ENCODE data around the gene TMEM120A.
"Not testable (repeated sequence)": the region's sequence is repeated elsewhere in the genome, so short reads cannot be mapped to it uniquely, and the experiment has no call there.

TMEM120A gene

DNA sequence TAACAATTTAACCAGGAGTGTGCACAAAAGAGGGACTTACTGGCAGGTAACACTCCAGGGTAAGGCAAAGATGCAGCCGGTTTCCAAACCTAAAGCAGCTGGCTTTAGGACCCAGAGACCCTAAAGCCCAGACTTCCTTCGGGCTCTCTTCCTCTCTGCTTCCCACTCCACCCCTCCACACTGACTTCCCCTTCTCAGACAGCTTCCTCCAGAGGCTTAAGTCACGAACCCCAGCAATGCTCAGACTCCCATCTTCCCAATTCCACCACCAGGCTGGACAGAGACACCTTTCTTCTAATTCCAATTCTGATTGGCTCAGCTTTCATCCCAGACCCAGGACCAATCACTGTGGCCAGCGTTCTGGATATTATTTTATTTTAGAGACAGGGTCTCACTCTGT, 28.6 kb upstream of the TMEM120A start:
- TF ChIP-seq, protein P1, sequence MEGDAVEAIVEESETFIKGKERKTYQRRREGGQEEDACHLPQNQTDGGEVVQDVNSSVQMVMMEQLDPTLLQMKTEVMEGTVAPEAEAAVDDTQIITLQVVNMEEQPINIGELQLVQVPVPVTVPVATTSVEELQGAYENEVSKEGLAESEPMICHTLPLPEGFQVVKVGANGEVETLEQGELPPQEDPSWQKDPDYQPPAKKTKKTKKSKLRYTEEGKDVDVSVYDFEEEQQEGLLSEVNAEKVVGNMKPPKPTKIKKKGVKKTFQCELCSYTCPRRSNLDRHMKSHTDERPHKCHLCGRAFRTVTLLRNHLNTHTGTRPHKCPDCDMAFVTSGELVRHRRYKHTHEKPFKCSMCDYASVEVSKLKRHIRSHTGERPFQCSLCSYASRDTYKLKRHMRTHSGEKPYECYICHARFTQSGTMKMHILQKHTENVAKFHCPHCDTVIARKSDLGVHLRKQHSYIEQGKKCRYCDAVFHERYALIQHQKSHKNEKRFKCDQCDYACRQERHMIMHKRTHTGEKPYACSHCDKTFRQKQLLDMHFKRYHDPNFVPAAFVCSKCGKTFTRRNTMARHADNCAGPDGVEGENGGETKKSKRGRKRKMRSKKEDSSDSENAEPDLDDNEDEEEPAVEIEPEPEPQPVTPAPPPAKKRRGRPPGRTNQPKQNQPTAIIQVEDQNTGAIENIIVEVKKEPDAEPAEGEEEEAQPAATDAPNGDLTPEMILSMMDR (IDR thresholded peaks at IDR 0.05; ENCODE audit: low read depth, low read length, missing control alignments), result no peak
- DNase-seq, result no peak
- Histone ChIP-seq H3K27me3 (replicated peaks) (no peaks in the 10 kb centered on the region), H3K36me3 (replicated peaks) (peaks cover 9% of the 10 kb centered on the region), H3K27ac (no peak overlapping the region), H3K4me3 (ENCODE audit: low read depth, low read length) (no peak overlapping the region)
- in situ Hi-C loops (cut with HindIII; ENCODE audit: low pct_ligation_motif_present, low sequenced_read_pairs), result no loop called here

DNA sequence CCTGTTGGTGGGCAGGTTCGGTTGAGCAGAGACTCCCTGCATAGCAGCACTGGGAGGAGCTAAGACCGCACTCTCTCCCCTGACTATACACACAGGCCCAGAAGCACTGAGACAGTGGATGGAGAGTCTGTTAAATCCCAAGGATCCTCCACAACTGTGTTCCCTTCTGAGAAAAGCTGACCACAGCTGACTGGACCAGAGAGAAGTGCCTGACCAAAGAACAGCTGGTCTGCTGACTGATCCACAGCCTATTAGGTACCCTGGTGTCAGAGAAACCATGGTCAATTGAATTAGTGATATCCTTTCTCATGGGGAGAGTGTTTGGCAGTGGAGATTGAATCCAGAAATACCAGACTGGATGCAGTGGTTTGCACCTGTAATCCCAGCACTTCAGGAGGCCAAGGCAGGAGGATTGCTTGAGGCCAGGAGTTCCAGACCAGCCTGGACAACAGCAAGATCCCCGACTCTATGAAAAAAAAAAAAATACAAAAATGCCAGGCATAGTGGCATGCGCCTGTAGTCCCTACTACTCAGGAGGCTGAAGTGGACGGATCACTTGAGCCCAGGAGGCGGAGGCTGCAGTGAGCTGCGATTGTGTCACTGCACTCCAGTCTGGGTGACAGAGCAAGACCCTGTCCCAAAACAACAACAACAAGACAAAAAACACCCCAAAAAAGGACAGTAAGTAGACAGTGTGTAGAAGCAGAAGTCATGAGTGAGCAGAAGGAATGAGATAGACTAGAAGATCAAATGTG, 27.8 kb upstream of the TMEM120A start:
- in situ Hi-C loops (cut with HindIII; ENCODE audit: low pct_ligation_motif_present, low sequenced_read_pairs), result no loop called here
- TF ChIP-seq, protein P1 (IDR thresholded peaks at IDR 0.05; ENCODE audit: low read depth, low read length, missing control alignments), result no peak
- Histone ChIP-seq H3K27me3 (replicated peaks) (no peaks in the 10 kb centered on the region), H3K36me3 (replicated peaks) (peaks cover 9% of the 10 kb centered on the region), H3K4me3 (ENCODE audit: low read depth, low read length) (no peak overlapping the region), H3K27ac (no peak overlapping the region)
- no peak for DNase-seq

DNA sequence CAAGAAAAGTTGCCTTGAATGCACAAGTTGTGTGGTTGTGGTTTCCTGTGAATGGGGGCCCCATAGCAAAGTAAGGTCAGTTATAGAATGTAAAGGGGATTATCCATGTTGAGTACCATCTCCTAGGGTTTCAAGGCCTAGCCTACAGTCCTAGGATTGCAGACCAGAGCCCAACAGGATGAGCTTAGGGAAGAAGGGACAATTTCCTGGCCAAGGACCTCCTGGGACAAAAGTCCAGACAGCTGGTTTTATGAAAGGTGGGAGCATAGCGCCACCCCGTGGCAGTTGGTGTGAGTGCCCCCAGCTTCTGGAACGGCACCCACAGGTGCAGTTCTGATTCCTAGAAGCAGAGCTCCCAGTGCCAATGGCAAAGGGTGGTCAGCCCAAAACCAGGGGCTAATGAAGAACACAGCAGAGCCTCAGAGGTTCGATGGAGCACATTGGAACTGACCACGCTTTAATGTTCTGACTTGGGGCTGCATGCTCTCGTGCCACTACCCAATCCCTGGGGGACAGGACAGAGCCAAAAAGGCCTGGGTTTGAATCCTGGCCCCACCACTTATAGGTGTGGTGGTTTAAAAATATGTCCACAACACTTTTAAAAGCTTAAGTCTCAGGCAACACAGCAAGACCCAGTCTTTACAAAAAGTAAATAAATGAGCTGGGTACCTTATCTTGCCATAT, 25.8 kb upstream of the TMEM120A start:
- no peaks in the 10 kb centered on the region for H3K27me3 ChIP-seq (replicated peaks)
- peak; percentile 44 for DNase-seq
- no peak overlapping the region for H3K27ac ChIP-seq
- TF ChIP-seq, protein P1 (IDR thresholded peaks at IDR 0.05; ENCODE audit: low read depth, low read length, missing control alignments), result peak; percentile 93
- in situ Hi-C loops (cut with HindIII; ENCODE audit: low pct_ligation_motif_present, low sequenced_read_pairs), result no loop called here
- H3K4me3 ChIP-seq (ENCODE audit: low read depth, low read length), result no peak overlapping the region
- H3K36me3 ChIP-seq (replicated peaks), result peaks cover 9% of the 10 kb centered on the region

DNA sequence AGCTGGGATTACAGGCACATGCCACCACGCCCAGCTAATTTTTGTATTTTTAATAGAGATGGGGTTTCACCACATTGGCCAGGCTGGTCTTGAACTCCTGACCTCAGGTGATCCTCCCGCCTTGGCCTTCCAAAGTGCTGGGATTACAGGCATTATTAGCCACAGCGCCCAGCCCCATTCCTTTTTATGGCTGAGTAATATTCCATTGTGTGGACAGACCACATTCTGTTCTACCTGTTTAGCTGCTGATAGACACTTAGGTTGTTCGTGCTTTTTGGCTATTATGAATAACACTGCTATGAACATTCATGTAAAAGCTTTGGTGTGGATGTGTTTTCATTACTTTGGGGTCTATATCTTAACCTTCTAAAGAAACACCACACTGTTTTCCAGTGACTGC, 24.1 kb upstream of the TMEM120A start:
- H3K36me3 ChIP-seq (replicated peaks); H3K27me3 ChIP-seq (replicated peaks); H3K27ac ChIP-seq; DNase-seq; H3K4me3 ChIP-seq (ENCODE audit: low read depth, low read length); in situ Hi-C loops (cut with HindIII; ENCODE audit: low pct_ligation_motif_present, low sequenced_read_pairs): not testable (repeated sequence)

DNA sequence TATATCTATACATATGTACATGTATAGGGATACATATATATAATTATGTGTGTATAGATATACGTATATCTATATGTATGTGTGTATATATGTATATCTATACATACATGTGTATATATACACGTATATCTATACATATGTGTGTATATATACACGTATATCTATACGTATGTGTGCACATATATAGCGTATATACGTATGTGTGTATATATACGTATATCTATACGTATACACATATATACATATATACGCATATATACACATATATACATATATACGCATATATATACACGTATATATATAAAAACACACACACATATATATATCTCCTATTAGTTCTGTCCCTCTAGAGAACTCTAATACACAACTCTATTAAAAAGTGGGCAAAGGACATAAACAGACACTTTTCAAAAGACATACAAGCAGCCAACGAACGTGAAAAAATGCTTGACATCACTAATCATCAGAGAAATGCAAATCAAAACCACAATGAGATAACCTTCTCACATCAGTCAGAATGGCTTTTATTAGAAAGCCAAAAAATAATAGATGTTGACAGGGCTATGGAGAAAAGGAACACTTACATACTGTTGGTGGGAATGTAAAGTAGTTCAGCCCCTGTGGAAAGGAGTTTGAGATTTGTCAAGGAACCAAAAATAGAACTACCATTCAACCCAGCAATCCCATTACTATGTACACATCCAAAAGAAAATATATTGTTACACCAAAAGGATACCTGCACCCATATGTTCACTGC, 22.0 kb upstream of the TMEM120A start:
- Histone ChIP-seq H3K27ac (no peak overlapping the region), H3K36me3 (replicated peaks) (peaks cover 3% of the 10 kb centered on the region), H3K4me3 (ENCODE audit: low read depth, low read length) (no peak overlapping the region), H3K27me3 (replicated peaks) (no peaks in the 10 kb centered on the region)
- TF ChIP-seq, protein P1 (IDR thresholded peaks at IDR 0.05; ENCODE audit: low read depth, low read length, missing control alignments), result no peak
- in situ Hi-C loops (cut with HindIII; ENCODE audit: low pct_ligation_motif_present, low sequenced_read_pairs), result no loop called here
- peak; percentile 41 for DNase-seq

DNA sequence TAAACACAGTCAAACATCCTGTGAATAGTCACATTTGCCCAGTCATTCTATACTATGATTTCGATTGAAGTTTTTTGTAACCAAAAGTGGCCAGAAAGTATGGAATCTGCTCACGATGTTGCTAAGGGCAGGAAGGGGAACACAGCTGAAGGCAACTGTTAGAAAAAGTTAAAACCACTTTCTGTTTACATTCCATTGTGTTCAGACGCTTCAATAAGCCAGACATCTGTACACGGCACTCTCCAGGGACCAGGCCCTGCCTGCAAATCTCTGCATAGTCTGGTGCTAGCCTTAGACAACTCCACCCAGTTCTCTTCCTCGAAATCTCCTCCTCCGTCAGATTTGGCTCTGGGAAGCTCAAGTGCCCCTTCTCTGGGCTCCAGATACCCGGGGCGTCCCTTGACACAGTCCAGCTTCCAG, 17.1 kb upstream of the TMEM120A start:
- in situ Hi-C loops (cut with HindIII; ENCODE audit: low pct_ligation_motif_present, low sequenced_read_pairs), result no loop called here
- Histone ChIP-seq H3K27me3 (replicated peaks) (no peaks in the 10 kb centered on the region), H3K36me3 (replicated peaks) (peaks cover 3% of the 10 kb centered on the region), H3K27ac (peak overlapping the region; percentile 68), H3K4me3 (ENCODE audit: low read depth, low read length) (no peak overlapping the region)
- DNase-seq, result peak; percentile 82
- TF ChIP-seq, protein P1 (IDR thresholded peaks at IDR 0.05; ENCODE audit: low read depth, low read length, missing control alignments), result no peak
